Measurements from ENCODE around the gene DBH.

The DBH gene

DNA sequence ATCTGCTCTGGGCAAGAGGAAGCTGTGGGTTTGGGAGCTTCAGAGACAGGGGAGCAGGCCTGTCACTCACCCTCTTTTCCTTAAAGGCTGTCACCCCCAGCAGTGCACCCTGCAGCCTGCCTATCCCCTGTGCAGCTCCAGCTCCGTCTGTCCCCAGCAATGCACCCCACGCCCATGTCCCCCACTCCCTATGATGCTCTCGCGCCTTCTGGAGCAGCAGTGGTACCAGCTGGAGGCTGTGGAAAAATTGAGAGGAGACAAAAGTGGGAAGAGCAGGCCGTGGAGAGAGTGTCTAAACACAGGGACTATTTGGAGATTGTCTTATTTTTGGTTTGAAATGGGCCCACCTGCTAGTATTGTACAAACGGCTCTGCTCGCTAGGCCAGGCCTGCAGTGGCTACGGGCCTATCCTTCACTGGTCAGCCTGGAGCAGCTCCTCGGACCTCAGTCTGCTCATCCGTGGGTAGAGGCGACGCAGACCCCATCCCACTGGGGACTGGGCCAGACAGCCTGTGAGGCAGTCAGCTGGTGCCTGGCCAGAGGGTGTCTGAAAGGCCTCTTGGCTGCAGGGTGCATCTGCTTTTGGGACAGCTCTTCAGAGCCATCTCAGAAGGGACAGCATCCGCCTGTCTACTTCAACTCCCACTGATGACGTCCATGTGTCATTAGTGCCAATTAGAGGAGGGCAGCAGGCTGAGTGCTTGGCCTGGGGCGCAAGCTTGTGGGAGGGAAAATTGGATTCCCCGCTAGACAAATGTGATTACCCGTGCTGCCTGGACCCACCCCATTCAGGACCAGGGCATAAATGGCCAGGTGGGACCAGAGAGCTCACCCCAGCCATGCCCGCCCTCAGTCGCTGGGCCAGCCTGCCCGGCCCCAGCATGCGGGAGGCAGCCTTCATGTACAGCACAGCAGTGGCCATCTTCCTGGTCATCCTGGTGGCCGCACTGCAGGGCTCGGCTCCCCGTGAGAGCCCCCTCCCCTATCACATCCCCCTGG, at the start of gene DBH:
Gene DBH, plus strand, starts transcription at position 831 of the 999 bp plus-strand sequence. Its CDS starts 9 bp downstream, at position 840.
- no peak for DNase-seq

DNA sequence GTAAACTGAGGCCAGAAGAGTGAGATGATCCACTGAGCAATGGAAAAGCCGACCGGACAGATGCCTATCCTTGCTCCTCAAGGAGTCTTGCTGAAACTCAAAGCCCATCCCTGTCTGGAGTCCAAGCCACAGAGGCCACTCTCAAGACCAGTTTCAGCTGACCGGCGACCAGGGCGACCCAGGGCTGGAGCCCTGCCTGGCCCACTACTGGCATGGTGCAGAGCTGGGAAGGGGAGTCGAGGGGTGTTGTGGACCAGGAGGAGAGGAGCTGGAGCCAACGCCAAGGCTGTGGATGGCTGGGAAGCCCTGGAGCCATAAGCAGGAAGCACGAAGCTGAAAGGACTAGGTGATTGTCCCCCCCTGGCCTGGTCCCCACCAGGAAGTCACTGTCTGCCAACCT, 49.1 kb upstream of the DBH start:
- DNase-seq = no peak

DNA sequence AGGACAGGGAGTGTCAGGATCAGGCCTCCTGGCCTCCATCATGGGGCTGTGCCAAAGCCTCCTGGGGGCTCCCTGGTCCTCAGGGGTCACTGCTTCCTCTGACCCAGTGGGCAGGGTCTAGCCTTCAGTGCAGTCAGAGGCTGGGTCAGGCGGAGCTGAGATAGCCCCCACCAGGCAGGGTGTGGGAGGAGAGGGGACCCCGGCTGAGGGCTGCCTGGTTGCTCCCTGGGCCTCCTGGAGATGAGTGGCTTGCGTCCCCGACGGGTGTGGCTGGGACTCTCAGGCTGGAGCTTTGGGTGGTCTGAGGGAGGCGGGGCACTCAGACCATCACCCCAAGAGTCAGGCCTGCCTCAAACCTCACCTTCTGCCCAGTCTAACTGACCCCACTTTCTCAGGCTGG, 48.7 kb upstream of the DBH start:
- no peak for DNase-seq

DNA sequence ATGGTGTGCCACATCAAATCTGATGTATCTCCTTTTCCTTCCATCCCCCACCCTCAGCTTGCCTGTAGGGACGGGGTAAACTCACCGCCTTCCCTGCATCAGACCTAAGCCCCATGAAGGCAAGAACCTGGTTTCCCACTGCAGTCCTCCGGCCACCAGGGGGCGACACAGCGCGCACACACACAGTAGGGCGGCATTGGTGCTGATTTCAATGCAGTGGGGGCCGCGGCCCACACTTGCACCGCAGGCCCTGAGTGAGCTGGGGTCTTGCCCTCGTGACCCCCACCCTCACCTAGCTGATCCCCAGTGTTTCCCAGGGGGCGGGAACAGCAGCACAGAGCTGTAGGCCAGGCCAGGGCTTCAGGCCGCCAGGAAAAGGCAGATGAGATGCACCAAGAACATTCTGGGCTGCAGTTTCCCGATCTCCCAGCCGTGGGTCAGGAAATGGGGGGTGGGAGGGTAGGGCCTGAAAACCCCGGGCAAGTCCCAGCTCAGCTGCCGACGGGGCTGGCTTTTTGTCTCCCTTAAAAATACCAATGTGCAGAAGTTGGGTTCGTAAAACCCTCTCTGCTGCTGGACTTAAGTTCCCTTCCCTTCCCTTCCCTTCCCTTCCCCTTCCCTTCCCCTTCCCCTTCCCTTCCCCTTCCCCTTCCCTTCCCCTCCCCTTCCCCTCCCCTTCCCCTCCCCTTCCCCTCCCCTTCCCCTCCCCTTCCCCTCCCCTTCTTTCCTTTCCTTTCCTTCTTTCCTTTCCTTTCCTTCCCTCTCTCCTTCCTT, 46.5 kb upstream of the DBH start:
- DNase-seq = no peak

GRCh38 chr9:133590231-133590855, 45.8 kb upstream of the DBH start:
- no peak for DNase-seq

DNA sequence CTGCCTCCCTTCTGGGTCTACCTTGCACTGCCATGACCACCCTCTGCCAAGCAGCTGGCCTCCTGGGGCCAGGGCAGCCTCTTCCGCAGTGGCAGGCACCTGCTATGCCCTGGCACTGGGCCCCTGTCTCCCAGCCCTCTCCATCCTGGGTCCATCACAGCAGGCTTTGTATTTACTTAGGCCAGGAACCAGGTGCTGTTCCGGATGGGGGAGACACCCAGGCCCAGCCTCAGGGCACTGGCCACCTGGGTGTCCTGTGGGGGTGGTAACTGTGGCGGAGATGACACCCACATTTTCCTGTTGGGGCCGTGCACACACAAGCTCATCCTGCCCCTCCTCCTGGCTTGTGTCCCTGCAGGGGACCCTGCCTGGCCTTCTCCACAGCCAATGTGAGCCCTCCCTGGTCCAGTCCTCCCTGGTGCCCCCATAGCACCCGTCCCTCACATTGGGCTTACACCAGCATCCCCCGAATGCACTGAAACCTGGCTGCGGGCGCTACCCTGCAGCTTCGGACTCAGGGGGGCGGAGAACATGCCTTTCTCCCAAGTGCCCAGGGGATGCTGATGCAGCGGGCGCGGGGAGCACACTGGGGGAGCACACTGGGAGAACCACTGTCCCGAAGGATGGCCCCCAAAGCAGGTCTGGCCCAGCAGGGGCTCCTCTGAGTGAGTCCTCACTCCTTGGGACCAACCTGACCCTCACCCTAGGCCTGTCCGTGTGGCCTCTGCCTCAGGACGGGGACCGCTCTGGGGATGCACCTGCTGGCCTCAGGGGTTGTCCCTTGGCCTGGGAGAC, 44.9 kb upstream of the DBH start:
- DNase-seq = no peak

DNA sequence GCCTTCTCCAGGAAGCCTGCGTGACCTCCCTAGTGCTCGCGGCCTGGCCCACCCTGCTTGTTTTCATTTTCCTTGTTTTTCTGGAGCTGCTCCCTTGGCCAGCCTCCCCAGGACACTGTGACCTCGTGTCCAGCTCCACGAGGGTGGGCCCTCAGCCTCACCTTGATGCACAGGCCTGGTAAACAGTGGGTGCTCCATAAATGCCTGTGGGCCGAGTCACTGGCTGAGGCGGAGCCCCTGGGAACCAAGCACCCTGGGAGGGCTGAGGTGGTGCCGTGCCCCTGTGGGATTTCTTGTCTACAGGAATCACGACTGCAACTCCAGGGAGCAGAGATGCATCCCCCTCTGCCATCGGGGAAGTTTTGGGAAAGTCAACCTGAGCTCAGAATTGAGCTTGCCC, 44.2 kb upstream of the DBH start:
- no peak for DNase-seq

DNA sequence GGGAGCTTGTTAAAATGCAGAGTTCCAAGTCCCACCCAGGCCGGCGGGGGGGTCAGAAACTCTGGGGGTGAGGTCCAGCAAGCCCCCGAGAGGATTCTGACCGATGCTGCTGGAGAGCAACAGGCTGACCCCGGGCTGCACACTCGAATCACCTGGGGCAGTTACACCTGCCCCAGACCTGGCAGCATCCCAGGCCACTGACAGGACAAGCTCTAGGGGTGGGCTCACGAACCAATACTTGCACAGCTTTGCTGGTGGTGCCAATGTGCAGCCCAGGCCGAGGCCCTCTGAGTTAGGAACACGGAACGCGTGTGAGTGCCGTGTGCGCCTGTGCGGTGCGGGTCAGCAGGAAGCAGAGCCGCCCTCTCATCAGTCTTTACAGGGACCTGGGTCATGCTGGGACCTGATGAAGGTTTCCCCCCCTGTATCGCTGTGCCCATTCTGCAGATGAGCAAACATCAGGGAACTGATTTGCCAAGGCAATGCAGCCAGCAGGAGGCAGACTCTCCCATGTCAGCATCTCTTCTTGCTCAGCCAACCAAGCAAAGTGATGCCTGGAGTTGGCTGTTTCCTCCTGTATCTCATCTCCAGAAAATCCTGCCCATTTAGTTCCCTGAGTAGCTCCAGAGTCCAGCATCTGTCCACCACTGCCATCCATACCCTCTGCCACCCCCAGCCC, 43.3 kb upstream of the DBH start:
- no peak for DNase-seq

GRCh38 chr9:133593587-133594253, 42.4 kb upstream of the DBH start:
- DNase-seq = no peak

DNA sequence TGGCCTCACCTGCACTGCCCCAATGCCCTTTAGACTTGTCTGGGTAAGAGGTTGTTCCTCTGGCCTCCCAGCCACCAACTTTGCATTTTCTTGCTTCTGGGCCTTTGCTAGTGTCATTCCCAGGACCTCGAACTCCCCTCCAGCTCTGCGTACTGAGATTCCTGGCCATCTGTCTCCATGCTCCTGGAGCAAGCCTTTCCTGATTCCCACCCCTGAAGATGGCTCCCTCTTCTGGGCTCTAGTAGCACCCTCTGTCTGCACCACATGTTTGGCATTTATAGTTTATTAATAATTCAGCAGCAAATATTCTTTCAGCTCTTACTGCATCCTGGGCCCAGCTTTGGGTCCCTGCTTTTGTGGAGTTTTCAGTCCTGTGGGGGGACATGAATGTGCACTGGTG, 41.9 kb upstream of the DBH start:
- DNase-seq = no peak

DNA sequence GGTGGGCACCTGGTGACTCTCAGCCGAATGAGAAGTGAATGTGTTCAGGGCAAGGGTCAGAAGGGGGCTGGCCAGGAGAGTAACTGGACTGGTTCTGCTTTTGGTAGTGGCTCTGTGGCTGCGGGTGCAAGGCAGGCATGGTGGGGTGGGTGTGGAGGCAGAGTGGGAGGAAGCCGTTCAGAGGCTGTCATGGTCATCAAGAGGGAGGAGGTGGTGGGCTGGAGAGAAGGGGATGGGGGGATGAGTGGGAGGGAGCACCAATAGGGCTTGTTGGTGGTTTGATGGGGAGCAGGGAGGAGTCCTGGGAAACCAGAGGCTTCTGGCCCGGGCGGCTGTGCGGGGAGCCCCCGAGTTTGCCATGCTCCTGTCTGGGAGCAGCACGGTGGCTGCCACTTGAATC, 40.3 kb upstream of the DBH start:
- no peak for DNase-seq

- no peak for DNase-seq
Measured at GRCh38 chr9:133597316-133597957, 38.7 kb upstream of the DBH start.

DNA sequence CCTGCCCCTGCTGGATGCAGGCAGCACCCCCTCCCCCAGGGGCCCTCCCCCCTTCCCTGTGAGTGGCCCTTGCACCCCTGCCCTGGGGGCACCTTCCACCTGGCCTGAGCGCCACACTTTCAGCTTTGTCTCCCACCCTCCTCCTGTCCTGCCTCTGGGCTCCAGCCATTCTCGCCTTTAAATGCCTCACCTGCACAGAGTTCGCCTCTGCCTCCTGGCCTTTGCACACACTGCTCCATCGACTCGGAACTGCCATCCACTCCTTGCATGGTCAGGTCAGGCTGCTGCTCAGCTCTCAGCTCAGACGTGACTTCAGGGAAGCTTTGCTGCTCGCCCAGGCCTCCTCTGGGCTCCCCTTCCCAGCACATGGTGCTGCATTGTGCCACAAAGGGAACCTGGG, 37.2 kb upstream of the DBH start:
- no peak for DNase-seq

DNA sequence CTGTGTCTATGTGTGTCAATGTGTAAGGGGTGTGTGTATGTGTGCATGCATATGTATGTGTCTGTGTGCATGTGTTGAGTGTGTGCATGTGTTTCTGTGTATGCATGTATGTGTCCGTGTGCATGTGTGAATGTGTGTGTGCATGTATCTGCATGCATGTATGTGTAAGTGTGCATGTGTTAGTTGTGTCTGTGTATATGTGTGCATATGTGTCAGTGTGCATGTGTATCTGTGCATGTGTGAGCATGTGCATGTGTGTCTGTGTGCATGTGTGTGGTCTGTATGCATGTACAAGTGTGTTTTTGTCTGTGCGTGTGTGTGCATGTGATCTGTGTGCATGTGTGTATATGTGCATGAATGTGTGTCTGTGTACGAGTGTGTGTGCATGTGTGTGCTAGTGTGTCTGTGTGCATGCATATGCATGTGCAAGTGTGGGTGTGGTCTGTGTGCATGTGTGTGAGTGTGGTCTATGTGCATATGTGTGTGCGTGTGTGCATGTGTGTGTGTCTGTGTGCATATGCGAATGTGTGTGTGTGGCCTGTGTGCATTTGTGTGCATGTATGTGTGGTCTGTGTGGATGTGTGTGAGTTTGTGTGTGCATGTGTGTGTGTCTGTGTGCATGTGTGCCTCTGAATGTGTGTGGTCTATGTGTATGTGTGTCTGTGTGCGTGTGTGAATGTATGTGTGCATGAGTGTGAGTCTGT, 36.5 kb upstream of the DBH start:
- no peak for DNase-seq

GRCh38 chr9:133600739-133601138, 35.4 kb upstream of the DBH start:
- no peak for DNase-seq

DNA sequence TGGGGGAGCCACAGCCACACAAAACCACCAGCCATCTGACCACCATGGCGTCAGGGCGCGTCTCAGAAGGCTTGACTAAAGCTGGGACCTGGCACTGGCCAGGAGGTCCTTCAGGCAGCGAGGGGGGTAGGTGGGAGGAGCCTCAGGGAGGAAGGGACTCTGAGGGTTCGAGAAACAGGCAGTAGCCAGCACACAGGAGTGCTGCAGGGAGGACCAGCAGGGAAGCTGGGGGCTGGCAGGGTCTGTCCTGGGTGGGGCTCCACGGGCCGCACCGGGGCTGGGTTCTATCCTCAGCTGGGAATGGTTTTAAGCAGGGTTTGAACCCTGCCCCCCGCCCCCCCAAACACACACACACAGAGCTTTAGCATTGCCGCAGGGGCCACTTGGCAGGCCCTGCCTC, 34.4 kb upstream of the DBH start:
- DNase-seq = no peak

- DNase-seq = no peak
Measured at GRCh38 chr9:133602277-133602676, 33.9 kb upstream of the DBH start.

DNA sequence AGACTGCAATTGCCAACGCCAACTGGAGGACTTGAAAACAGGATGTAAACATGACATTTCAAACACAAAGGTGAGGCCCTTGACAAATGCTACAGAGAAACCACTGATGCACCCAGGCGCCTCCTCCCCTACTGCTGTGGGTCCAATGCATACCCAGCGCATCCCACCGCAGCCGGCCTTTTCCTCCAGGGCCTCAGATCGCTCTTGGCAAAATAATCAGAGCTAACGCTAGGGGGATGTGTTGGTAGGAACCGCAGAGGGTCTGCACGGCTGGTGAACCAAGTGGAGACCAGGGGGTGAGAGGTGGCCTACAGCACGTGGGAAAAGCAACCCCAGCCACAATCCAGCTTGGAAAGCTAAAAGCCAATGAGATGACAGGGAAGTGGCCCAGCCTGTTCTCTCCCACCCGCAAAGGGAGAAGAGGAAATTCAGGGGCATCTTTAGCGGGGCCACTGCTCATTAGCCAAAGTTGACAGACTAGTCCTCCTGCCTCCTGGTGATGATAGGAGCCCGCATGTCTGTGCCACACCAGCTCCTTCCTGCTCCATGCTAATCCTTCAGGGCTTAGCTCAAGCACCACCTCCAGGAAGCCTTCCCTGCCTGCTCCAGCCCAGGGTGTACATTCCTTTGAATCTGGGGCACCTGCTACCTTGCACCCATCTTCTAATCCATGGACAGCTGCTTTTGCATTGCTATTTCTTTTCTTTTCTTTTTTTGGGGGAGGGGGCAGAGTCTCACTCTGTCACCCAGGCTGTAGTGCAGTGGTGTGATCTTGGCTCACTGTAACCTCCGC, 32.8 kb upstream of the DBH start:
- DNase-seq = no peak

- no peak for DNase-seq
Measured at GRCh38 chr9:133604214-133604613, 31.9 kb upstream of the DBH start.
